GM12878 (cell line): ENCODE results near the gene CCDC172.

Experiments used
- ATF3 ChIP-seq: IDR thresholded peaks from 2 replicates; pipeline ENCODE4 v1.6.1; 2011; ENCODE audit warnings: low read depth, mild to moderate bottlenecking, low read length, moderate library complexity, borderline replicate concordance; ENCODE audit errors: extremely low read depth
- CTCF ChIP-seq, 3 experiments: IDR thresholded peaks in 2 of 3; conservative IDR thresholded peaks in 1 of 3; 2 replicates each; pipeline ENCODE4 v1.5.1; 2011; ENCODE audit warnings: low read depth in 3 of 3, low read length in 3 of 3, mild to moderate bottlenecking in 3 of 3, control low read depth in 2 of 3, moderate library complexity in 2 of 3, inconsistent platforms in 1 of 3, mixed read lengths in 1 of 3; ENCODE audit not compliant: control insufficient read depth in 2 of 3, insufficient read depth in 1 of 3; ENCODE audit errors: extremely low read depth in 1 of 3
- EP300 ChIP-seq, 2 experiments: fragments of 150-350 bp in 1 of 2; IDR thresholded peaks; 2 replicates each; pipeline ENCODE4 v1.6.1; 2011 to 2012; ENCODE audit warnings: low read depth in 2 of 2, low read length in 2 of 2, borderline replicate concordance in 1 of 2, improper control_type of control experiment in 1 of 2, inconsistent platforms in 1 of 2; ENCODE audit not compliant: control insufficient read depth in 1 of 2
- HDAC2 ChIP-seq: fragments of 200-600 bp; sonication (generic); IDR thresholded peaks from 2 replicates; pipeline ENCODE4 v1.6.1; 2017
- HDAC6 ChIP-seq: fragments of 200-600 bp; sonication (generic); IDR thresholded peaks from one replicate; pipeline ENCODE4 v1.8.0; 2017; ENCODE audit warnings: antibody characterized with exemption; ENCODE audit not compliant: unreplicated experiment
- NFYB ChIP-seq: IDR thresholded peaks from 2 replicates; pipeline ENCODE4 v1.6.1; 2011; ENCODE audit warnings: low read depth, mild to moderate bottlenecking, low read length, improper control_type of control experiment, moderate library complexity; ENCODE audit not compliant: insufficient read depth
- POLR2A ChIP-seq: IDR thresholded peaks from 2 replicates; pipeline ENCODE4 v1.6.1; 2011; ENCODE audit warnings: low read depth, mild to moderate bottlenecking, low read length
- TF ChIP-seq, protein P1 (sequence below): fragments of 450-650 bp; IDR thresholded peaks from 2 replicates; pipeline ENCODE4 v1.6.1; 2017; ENCODE audit warnings: low read depth, mild to moderate bottlenecking, moderate library complexity
- TF ChIP-seq, protein P2 (sequence below): IDR thresholded peaks from 2 replicates; pipeline ENCODE4 v1.6.1; 2011; ENCODE audit warnings: borderline replicate concordance, low read depth, mild to moderate bottlenecking, moderate library complexity, mixed read lengths, low read length; ENCODE audit not compliant: insufficient read depth; ENCODE audit errors: extremely low read length

- TF ChIP-seq CTCF (IDR thresholded peaks at IDR 0.05 in 2 of 3, conservative IDR thresholded peaks at IDR 0.05 in 1 of 3; ENCODE audit: control insufficient read depth in 2 of 3, extremely low read depth in 1 of 3, insufficient read depth in 1 of 3, low read depth in 3 of 3, low read length in 3 of 3) (no peak), HDAC6 (no peak), EP300 (IDR thresholded peaks at IDR 0.05; ENCODE audit: borderline replicate concordance in 1 of 2, control insufficient read depth in 1 of 2, low read depth in 2 of 2, low read length in 2 of 2) (no peak), ATF3 (no peak), HDAC2 (no peak), NFYB (no peak), POLR2A (no peak)
- TF ChIP-seq, protein P1, sequence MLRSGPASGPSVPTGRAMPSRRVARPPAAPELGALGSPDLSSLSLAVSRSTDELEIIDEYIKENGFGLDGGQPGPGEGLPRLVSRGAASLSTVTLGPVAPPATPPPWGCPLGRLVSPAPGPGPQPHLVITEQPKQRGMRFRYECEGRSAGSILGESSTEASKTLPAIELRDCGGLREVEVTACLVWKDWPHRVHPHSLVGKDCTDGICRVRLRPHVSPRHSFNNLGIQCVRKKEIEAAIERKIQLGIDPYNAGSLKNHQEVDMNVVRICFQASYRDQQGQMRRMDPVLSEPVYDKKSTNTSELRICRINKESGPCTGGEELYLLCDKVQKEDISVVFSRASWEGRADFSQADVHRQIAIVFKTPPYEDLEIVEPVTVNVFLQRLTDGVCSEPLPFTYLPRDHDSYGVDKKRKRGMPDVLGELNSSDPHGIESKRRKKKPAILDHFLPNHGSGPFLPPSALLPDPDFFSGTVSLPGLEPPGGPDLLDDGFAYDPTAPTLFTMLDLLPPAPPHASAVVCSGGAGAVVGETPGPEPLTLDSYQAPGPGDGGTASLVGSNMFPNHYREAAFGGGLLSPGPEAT, result no peak
- TF ChIP-seq, protein P2, sequence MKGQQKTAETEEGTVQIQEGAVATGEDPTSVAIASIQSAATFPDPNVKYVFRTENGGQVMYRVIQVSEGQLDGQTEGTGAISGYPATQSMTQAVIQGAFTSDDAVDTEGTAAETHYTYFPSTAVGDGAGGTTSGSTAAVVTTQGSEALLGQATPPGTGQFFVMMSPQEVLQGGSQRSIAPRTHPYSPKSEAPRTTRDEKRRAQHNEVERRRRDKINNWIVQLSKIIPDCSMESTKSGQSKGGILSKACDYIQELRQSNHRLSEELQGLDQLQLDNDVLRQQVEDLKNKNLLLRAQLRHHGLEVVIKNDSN, result no peak
These were observed 34.6 kb upstream of the CCDC172 start for GRCh38 chr10:116289652-116290051.
